Midbrain (tissue), 1 donor: ENCODE data around the gene CKS1B.

Source experiments
- DNase-seq: peaks from one replicate; lab custom pipeline; 2025; lab: John Stamatoyannopoulos, UW

CKS1B gene

GRCh38 chr1:155014709-155015508 lies 40.4 kb downstream of the CKS1B start:
- no peak for DNase-seq

GRCh38 chr1:155015527-155016230 lies 41.2 kb downstream of the CKS1B start:
- DNase-seq, result no peak

GRCh38 chr1:155016231-155016831 lies 41.9 kb downstream of the CKS1B start:
- DNase-seq, result no peak

GRCh38 chr1:155017041-155017945 lies 42.8 kb downstream of the CKS1B start:
- DNase-seq, result peak; percentile 90

GRCh38 chr1:155017946-155018316 lies 43.5 kb downstream of the CKS1B start:
- DNase-seq, result no peak

DNA sequence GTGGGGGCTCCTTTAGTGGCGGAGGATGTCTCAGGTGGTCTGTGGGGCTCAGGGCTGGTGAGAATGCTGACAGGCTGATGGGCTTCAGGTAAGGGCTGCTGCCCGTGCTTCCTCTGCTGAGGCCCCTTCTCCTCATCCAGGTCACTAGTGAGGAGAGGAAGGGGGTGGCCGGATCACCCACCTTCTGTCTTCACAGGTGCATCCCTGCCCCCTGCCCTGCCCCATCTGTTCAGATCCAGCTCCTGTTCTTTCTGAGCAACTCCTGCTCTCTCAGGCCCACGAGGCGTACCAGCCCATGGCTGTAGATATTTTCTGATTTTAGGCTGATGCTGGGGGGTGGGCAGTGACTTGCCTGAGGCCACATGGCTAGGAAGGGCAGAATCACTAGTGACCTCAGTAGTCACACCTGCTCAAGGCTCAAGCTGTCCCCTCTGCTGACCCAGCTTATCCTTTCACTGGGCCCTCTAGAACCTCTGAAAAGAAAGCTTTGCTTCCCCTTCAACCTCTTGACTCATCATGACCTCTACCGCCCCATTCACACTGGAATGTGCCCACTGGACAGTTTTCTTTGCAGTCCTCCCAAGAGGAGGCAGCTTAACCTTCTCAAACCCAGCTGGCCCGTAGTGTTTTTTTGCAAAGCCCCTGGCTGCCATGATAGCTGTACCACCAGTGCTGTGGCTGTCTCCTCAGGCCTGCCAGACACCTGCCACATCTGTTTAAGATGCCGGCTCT lies 44.3 kb downstream of the CKS1B start:
- DNase-seq, result no peak

DNA sequence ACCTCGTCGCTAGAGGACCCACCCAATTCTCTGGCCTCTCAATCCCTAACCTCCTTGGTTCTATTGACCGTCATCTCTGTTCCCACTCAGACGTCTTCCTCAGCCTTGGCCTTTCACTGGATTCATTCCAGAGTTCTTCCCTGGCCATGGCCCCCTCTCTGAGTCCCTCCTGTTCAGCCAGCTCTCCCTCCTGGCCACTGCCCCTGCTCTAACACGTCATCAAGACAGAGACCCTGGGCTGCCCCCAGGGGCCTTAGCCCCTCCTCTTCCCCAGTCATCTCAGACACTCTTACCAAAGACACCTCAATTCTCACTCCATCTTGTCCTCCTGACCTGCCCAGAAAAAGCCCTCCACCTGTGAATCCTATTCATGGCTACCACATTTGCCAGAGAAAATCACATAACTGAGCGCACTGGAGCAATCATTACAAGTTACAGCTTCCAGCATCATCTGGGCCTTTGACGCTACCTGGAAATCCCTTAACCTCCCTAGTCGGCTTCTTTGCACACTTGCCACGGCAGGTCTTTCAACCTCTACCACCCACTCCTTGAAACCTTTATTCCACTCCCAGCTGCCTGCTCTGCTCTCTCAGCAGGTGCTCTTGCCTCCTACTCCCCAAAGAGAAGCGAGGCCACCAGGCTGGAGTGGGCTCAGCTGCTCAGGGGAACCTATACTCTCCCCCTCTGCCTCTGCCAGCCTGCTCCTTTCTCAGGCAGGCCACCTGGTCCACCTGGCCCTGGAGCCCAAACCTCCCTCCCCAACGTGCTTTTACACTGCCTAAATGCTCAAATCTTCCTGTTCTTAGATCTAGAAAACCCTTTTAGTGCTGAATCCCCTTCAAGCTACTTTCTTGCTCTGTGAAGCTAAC lies 45.1 kb downstream of the CKS1B start:
- no peak for DNase-seq

DNA sequence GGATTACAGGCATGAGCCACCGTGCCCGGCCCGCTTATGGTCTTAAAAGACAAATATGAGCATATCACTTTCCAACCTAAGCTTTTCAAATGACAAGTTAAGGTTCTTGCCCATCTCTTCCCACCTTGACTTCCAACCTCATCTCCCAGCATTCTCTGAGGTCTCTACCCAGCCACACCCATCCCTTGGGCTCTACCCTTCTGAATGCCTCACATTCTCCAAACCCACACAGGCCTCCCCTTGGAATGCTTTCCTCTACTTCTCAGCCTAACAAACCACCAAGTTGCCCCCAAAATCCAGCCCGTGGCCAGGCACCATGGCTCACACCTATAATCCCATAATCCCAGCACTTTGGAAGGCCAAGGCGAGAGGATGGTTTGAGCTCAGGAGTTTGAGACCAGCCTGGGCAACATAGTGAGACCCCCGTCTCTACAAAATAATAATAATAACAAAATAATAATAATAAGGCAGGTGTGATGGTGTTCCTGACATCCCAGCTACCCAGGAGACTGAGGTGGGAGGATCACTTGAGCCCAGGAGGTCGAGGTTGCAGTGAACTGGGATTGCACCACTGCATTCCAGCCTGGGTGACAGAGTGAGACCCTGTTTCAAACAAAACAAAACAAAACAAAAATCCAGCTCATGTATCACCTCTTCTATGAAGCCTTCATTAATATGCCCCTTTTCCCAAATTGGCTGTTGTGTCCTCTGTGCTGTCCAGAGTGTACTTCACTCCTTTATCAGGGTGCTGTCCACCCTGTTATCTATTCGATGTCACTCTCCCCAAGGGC lies 47.9 kb downstream of the CKS1B start:
- no peak for DNase-seq

GRCh38 chr1:155022927-155023236 lies 48.4 kb downstream of the CKS1B start:
- DNase-seq, result no peak

- DNase-seq, result no peak
Measured at GRCh38 chr1:155023627-155024026, 49.1 kb downstream of the CKS1B start.

DNA sequence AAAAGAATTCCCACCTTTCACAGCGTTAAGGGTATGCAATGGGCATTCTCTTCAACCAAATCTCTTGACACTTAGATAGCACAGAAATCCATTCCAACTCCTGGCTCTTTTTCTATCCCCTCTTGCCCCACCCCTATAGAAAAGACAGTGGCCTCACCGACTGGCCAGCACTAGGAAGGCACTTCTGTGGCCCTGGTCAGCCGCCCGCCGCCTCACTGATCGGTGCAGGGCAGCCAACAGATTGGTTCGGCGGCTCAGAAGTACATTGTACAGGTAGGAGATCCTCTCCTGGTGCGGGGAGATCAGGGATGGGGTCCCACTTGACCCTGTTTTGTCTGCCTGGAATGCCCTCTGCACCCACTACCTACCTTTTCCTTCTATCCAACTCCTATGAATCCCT lies 49.8 kb downstream of the CKS1B start:
- DNase-seq, result no peak

DNA sequence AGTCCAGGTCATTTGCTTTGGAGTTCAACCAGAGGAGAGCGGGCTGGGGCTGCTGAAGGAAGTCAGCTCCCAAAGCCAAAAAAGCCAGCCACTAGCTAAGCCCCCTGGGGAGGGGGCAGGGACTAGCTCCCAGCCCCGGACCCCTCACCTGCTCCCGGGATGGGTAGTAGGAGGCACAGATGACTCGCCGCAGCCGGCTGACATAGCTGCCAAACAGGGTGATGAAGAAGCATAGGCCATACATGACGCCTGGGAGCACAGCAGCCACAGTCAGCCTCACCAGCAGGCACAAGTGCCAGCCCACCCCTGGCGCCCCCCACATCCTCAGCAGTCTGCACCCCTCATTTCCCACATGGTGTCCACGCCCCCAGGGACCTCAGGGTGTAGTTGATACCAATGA lies 51.7 kb downstream of the CKS1B start:
- no peak for DNase-seq

DNA sequence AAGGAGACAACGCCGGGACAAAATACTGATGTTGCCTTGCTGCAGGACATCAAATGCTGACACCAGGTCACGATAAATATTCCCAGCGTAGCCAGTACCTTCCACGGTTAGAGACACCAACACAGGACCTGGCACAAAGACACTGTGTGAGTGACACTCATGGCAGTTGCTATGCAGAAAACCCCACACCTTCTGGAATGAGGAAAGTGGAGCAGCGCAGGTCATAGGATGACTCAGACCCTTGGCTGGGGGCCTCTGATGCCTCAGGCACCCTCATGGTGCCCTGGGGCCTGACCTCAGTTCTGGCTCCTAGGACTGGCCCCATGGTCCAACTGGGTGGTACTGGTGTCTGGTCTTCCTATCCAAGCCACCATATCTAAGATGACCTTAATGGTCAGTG lies 52.1 kb downstream of the CKS1B start:
- no peak for DNase-seq
